Stomach (tissue), 9 donors: ENCODE results near the gene TUT1. TPM values are rescaled to one million over a fixed set of nuclear protein-coding genes. Genes with fewer than 3 reads are reported as not detected.

Source experiments
- DNase-seq, 2 donors: peaks; one replicate each; pipeline versions ENCODE4 v3.0.0 to v3.0.0-alpha.2; 2013 to 2019
- H3K27ac ChIP-seq, 5 donors: fragments of 200-600 bp in 4 of 5; sonication (generic) in 4 of 5; one replicate each; pipeline ENCODE4 v1.5.1; 2013 to 2019; ENCODE audit warnings: mild to moderate bottlenecking in 1 of 5, moderate library complexity in 1 of 5
- H3K27me3 ChIP-seq, 3 donors: fragments of 200-600 bp; sonication (generic); one replicate each; pipeline ENCODE4 v1.5.1; 2017 to 2019; ENCODE audit warnings: mixed run types in 1 of 3
- H3K36me3 ChIP-seq, 4 donors: fragments of 200-600 bp; sonication (generic); 1 replicate in 3 of 4; 2 replicates in 1 of 4; pipeline ENCODE4 v1.5.1; 2016 to 2019
- H3K4me1 ChIP-seq, 4 donors: fragments of 200-600 bp; sonication (generic); one replicate each; pipeline ENCODE4 v1.5.1; 2016 to 2019
- H3K4me3 ChIP-seq, 4 donors: fragments of 200-600 bp; sonication (generic) in 3 of 4; one replicate each; pipeline ENCODE4 v1.5.1; 2016 to 2019; ENCODE audit warnings: mild to moderate bottlenecking in 1 of 4
- H3K9me3 ChIP-seq, 4 donors: fragments of 200-600 bp; sonication (generic); one replicate each; pipeline ENCODE4 v1.5.1; 2016 to 2019
- CTCF ChIP-seq, 7 experiments: fragments of 450-650 bp in 4 of 7; fragments of 200-600 bp in 3 of 7; sonication (generic) in 3 of 7; IDR thresholded peaks; one replicate each; pipeline ENCODE4 v1.5.1; 2016 to 2019; ENCODE audit warnings: antibody characterized with exemption in 7 of 7, control low read depth in 2 of 7, mild to moderate bottlenecking in 1 of 7
- EP300 ChIP-seq: sonication (generic); formaldehyde crosslinking; IDR thresholded peaks from one replicate; pipeline ENCODE4 v1.6.1; 2017; ENCODE audit warnings: antibody characterized with exemption
- POLR2A ChIP-seq, 4 donors: fragments of 450-650 bp; IDR thresholded peaks; one replicate each; pipeline ENCODE4 v1.6.1; 2016; ENCODE audit warnings: antibody characterized with exemption in 4 of 4, control low read depth in 2 of 4, mild to moderate bottlenecking in 1 of 4, moderate library complexity in 1 of 4
- POLR2AphosphoS5 ChIP-seq, 3 donors: sonication (generic); formaldehyde crosslinking; IDR thresholded peaks; one replicate each; pipeline ENCODE4 v1.6.1; 2016; ENCODE audit warnings: antibody characterized with exemption in 3 of 3
- WGBS, 5 donors: extraction: QIAGEN DNeasy Blood & Tissue Kit in 3 of 5; methylation state at CpG; one replicate each; pipeline versions ENCODE4 v1.1.5 to v1.1.7; 2013 to 2018; 5-methylcytosine and 5-hydroxymethylcytosine counted together
- intact Hi-C: fragments of 100-400 bp; cut with DNase I; formaldehyde crosslinking; loops from one replicate; pipeline ENCODE4 v1.15.1; 2023; ENCODE audit warnings: low total_unique reads
- polyA plus RNA-seq, 3 donors: library from polyadenylated mRNA; stranded (reverse); fragments of 200-250 nt; gene quantifications; one replicate each; pipeline ENCODE4 v1.2.3, GENCODE V29; 2013
- total RNA-seq, 5 donors: library from RNA; depleted of rRNA; stranded (reverse); fragments of >200 nt; gene quantifications; one replicate each; pipeline versions ENCODE4 v1.1.0 to v1.2.3, GENCODE V29; 2014 to 2016
- donor health status: healthy with polysubstance abuse.
- donor health status: Bipolar disorder and iron deficiency.
- donor health status: healthy.

The TUT1 gene
- total and polyA plus RNA-seq, 8 donors = 6.1 to 36.2 (median 14.8) TPM

DNA sequence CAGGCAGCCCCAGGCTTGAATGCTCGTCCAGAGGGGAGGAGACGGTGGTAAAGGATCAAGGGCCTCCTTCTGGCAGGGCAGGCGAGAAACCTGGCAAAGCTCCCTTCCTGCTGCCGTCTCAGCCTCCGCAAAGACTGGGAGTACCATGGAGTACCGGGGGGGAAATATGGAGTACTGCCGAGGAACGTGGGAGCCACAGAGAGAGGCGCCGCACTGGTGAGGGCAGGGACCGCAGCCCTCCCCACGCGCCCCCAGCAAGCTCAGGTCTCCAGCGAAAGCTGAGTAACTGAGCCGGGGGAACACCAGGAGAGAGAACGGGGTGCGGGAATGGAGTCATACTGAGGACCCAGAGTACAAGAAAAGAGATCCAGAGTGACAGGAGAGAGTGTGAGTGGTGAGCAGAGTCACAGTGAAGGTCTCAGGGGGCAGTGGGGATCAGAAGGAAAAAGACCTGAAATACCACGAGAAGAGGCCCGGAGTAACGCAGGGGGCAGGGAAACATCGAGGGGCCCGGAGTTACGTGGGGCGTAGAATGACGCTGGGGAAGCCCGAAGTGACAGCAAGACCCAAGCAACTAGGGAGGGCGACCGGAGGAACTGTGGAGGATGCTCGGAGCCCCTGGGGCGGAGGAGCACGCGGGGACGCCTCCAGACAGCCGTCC, 20.5 kb upstream of the TUT1 start:
- TF ChIP-seq POLR2AphosphoS5 (IDR thresholded peaks at IDR 0.05) (no peak), CTCF (IDR thresholded peaks at IDR 0.05) (no peak), POLR2A (IDR thresholded peaks at IDR 0.05) (no peak)
- Histone ChIP-seq H3K4me3 (peak overlapping the region; percentile 75 to 84 (median 76)), H3K4me1 (peaks cover 20 to 39% (median 28%) of the 10 kb centered on the region in 4 donors), H3K27me3 (no peaks in the 10 kb centered on the region), H3K9me3 (no peaks in the 10 kb centered on the region), H3K27ac (peak overlapping the region; percentile 83 to 97 (median 96)), H3K36me3 (peaks cover 13 to 69% (median 57%) of the 10 kb centered on the region in 4 donors)
- 0 to 1% (median 1%) methylated on average over 26 to 34 of the region's 34 CpGs for WGBS, 5 donors
- intact Hi-C loops = no loop called here
- peak; percentile 57 to 83 for DNase-seq

DNA sequence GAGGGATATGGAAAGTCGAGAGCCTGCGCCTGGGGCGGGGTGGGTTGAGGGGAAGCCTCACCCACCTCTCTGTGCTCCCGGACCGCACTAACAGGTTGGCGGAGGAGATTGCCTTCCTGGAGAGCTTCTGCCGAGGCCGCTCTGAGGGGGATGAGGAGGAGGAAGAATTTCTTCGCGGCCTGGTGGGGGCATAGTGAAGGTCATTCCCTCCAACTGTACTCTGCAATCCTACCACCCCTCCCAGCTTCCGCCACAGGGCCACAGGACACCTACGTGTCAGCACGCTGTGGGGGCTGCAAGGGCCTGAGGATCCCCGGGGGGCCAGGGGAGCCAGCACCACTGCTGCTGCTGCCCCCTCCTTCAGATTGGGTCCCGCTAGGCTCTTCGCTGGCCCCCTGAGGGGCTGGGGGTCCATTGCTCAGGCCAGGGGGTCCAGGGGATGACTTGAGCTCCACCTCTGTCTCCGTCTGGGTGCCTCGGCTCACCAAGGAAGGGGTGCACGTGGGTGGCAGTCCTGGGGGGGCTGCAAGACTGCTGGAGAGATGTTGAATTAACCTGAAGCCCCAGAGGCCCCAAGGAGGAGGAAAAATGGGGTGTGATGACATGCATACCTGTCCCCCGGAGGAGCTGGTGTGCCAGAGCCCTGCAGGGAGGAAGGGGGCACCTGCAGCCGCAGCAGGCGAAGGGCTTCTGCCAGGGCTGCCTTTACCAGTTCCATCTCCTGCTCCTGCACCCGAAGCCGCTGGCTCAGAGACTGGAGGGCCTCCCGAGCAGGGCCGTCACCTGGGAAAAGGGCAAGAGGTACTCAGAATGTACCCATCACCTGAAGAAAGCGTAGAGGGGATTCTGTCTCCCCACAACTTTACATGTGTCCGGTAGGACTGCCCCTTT, 19.7 kb upstream of the TUT1 start:
- H3K27me3 ChIP-seq = no peaks in the 10 kb centered on the region
- WGBS, 5 donors = 61 to 71% (median 66%) methylated on average over 20 to 28 of the region's 28 CpGs
- H3K27ac ChIP-seq = peak overlapping the region; percentile 83 to 97 (median 96)
- no peak for DNase-seq
- no peaks in the 10 kb centered on the region for H3K9me3 ChIP-seq
- H3K36me3 ChIP-seq = peaks cover 17 to 69% (median 56%) of the 10 kb centered on the region in 4 donors
- intact Hi-C loops = no loop called here
- peak overlapping the region; percentile 75 to 84 (median 76) for H3K4me3 ChIP-seq
- TF ChIP-seq EP300 = no peak
- H3K4me1 ChIP-seq = peaks cover 20 to 40% (median 28%) of the 10 kb centered on the region in 4 donors

DNA sequence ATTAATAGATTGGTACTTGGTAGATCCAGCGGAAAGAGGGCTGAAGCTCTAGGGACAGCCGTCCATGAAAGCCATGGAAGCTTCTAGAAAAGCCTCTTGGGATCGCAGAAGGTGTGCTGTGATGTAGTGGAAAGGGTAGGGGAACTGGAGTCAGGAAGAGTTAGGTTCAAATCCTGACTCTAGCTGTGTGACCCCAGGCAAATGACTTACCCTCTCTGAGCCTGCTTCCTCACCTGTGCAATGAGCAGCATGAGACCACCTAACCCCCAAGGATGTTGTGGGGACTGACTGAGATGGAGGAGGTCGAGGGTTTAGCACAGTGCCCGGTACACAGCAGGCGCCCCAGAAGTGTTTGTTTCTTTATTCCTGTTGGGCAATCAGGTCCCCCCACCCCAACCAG, 19.1 kb upstream of the TUT1 start:
- no peak for TF ChIP-seq EP300
- no peak for TF ChIP-seq POLR2AphosphoS5 (IDR thresholded peaks at IDR 0.05)
- TF ChIP-seq CTCF (IDR thresholded peaks at IDR 0.05) = no peak
- TF ChIP-seq POLR2A (IDR thresholded peaks at IDR 0.05) = no peak
- H3K9me3 ChIP-seq = no peaks in the 10 kb centered on the region
- peaks cover 20 to 40% (median 28%) of the 10 kb centered on the region in 4 donors for H3K4me1 ChIP-seq
- peak overlapping the region in 1 of 4 donors; percentile 75 for H3K4me3 ChIP-seq
- no peak overlapping the region for H3K27ac ChIP-seq
- DNase-seq = no peak
- WGBS, 5 donors = 85 to 92% (median 88%) methylated on average over 6 of the region's 6 CpGs
- no peaks in the 10 kb centered on the region for H3K27me3 ChIP-seq
- H3K36me3 ChIP-seq = peaks cover 23 to 69% (median 56%) of the 10 kb centered on the region in 4 donors
- intact Hi-C loops = no loop called here

DNA sequence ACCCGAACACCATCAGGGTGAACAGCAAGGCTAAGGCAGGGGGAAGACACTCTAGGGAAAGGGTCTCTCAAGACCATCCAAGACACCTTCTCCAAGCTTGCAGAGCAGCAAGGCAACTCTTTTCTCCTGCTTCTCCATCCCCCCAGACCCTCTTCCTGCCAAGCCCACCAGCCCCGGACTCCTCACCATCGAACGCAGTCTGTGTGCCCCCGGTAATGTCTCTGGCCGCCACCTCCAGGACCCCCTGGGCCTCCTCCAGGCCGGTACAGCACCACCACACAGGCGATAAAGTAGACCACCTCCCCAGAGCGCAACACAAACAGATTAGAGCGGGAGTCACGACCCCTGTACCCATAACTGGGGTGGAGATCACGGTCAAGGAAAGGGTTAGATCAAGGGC, 17.5 kb upstream of the TUT1 start:
- WGBS, 5 donors = 88 to 91% (median 90%) methylated on average over 12 of the region's 12 CpGs
- TF ChIP-seq POLR2A (IDR thresholded peaks at IDR 0.05) (no peak), CTCF (IDR thresholded peaks at IDR 0.05) (no peak), EP300 (no peak), POLR2AphosphoS5 (IDR thresholded peaks at IDR 0.05) (no peak)
- DNase-seq = no peak
- H3K4me1 ChIP-seq = peaks cover 20 to 43% (median 27%) of the 10 kb centered on the region in 4 donors
- H3K36me3 ChIP-seq = peaks cover 28 to 73% (median 65%) of the 10 kb centered on the region in 4 donors
- no peaks in the 10 kb centered on the region for H3K9me3 ChIP-seq
- intact Hi-C loops = no loop called here
- no peak overlapping the region for H3K27ac ChIP-seq
- H3K4me3 ChIP-seq = no peak overlapping the region
- H3K27me3 ChIP-seq = no peaks in the 10 kb centered on the region
